Dermis microvascular lymphatic vessel endothelial cell (primary cell): Measurements from ENCODE around the gene FETUB. TPM values are rescaled to one million over a fixed set of nuclear protein-coding genes. Genes with fewer than 3 reads are reported as not detected.
"Not testable (repeated sequence)": the region's sequence is repeated elsewhere in the genome, so short reads cannot be mapped to it uniquely, and the experiment has no call there.

Experiments
- DNase-seq, 2 donors: peaks; one replicate each; pipeline versions ENCODE4 v3.0.0 to v3.0.0-alpha.2; 2010; ENCODE audit warnings: low read depth in 2 of 2
- total RNA-seq: library from RNA; depleted of rRNA; stranded (reverse); fragments of >200 nt; gene quantifications from 2 replicates; pipeline ENCODE4 v1.2.1, GENCODE V29; 2014

The FETUB gene
- total RNA-seq, 1 donor from 2014 or later: not detected

- no peak for DNase-seq
Measured at GRCh38 chr3:186671051-186671450, 30.9 kb downstream of the FETUB start.

- DNase-seq: no peak
Measured at GRCh38 chr3:186678604-186679003, 38.4 kb downstream of the FETUB start.

- no peak for DNase-seq
Measured at GRCh38 chr3:186679151-186679550, 39.0 kb downstream of the FETUB start.

GRCh38 chr3:186680869-186681268, 40.7 kb downstream of the FETUB start:
- no peak for DNase-seq

- DNase-seq: no peak
Measured at GRCh38 chr3:186682812-186683211, 42.6 kb downstream of the FETUB start.

GRCh38 chr3:186683979-186684378, 43.8 kb downstream of the FETUB start:
- no peak for DNase-seq

- DNase-seq: not testable (repeated sequence)
Measured at GRCh38 chr3:186686475-186686874, 46.3 kb downstream of the FETUB start.

- DNase-seq: no peak
Measured at GRCh38 chr3:186687120-186687651, 47.0 kb downstream of the FETUB start.

GRCh38 chr3:186690304-186690703, 50.1 kb downstream of the FETUB start:
- not testable (repeated sequence) for DNase-seq

- no peak for DNase-seq
Measured at GRCh38 chr3:186691676-186692075, 51.5 kb downstream of the FETUB start.

GRCh38 chr3:186693843-186694242, 53.6 kb downstream of the FETUB start:
- DNase-seq: no peak

GRCh38 chr3:186694288-186695032, 54.3 kb downstream of the FETUB start:
- no peak for DNase-seq

GRCh38 chr3:186696522-186696921, 56.3 kb downstream of the FETUB start:
- no peak for DNase-seq

- no peak for DNase-seq
Measured at GRCh38 chr3:186697510-186697909, 57.3 kb downstream of the FETUB start.

- no peak for DNase-seq
Measured at GRCh38 chr3:186700267-186700666, 60.1 kb downstream of the FETUB start.

- not testable (repeated sequence) for DNase-seq
Measured at GRCh38 chr3:186702451-186702850, 62.3 kb downstream of the FETUB start.

Other genes with a start within 250 kb of the FETUB start
- gene CRYGS, start 96.0 kb upstream of the FETUB start, total RNA-seq: 0.77 and 0.89 TPM in 2 replicates
- 16.2 and 17.4 TPM in 2 replicates for gene TBCCD1, start 73.1 kb upstream of the FETUB start, total RNA-seq
- 38.3 and 38.9 TPM in 2 replicates for gene DNAJB11, start 69.7 kb upstream of the FETUB start, total RNA-seq
- under 0.01 TPM in 1 of 2 replicates, not detected in the other for gene AHSG, start 27.3 kb upstream of the FETUB start, total RNA-seq
- gene HRG, start 25.6 kb downstream of the FETUB start, total RNA-seq: not detected in 2 replicates
- gene KNG1, start 77.0 kb downstream of the FETUB start, total RNA-seq: not detected in 2 replicates
- gene EIF4A2, start 143.2 kb downstream of the FETUB start, total RNA-seq: 329 and 384 TPM in 2 replicates
- 12.5 and 22.1 TPM in 2 replicates for gene RFC4, start 166.1 kb downstream of the FETUB start, total RNA-seq
- not detected in 2 replicates for gene ADIPOQ, start 202.3 kb downstream of the FETUB start, total RNA-seq